Measurements from ENCODE around the gene BMPER.

BMPER gene

DNA sequence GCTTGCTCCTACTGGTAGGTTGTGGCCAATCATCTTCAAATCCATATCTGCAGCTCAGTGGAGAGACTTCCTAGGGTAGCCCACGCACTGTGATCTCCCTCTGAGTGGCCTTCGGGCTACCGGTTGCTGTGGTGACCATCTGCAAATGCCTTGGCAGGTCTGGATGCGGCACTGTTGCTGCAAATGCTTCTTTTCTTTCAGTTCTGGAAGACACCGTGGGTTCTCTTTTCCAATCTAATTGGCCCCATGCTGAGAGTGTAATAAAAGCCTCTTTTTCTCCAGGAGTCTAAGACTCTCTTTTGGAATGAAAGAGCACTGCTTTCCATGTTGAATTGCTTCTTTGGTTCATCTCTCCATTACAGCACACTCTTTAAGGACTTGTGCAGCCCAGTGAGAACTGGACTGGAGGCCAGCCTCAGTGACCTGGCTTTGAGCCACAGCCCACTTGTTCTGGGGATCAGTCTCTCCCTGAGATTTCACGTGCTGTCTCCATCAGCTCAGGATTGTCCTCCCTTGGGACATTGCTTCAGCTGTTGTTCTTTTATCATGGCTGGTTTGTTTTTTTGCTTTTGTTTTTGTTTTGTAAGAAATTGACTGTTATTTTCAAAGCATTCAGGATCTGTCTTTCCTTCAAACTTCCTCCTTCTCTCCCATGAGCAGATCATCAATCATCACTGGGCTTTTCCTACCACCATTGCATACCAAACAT, 286.6 kb downstream of the BMPER start:
- no peak for DNase-seq

DNA sequence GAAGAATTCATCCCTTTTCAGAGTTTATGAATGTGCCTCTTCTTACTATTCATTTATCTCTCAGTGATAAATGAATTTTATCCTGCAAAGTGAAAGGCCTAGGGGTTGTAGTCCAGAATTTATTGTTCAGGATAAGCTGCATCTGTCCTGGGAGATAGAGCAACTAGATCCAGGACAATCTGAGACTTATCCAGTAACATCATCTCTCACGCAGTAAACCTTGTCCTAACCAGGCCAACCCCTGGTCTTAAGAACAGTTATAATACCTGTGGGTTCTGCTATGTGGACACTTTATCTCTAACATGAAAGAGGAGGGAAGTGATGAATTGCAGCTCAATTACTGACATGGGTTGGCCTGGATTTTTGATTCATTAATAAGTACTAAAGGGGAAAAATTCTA, 287.6 kb downstream of the BMPER start:
- DNase-seq: no peak

DNA sequence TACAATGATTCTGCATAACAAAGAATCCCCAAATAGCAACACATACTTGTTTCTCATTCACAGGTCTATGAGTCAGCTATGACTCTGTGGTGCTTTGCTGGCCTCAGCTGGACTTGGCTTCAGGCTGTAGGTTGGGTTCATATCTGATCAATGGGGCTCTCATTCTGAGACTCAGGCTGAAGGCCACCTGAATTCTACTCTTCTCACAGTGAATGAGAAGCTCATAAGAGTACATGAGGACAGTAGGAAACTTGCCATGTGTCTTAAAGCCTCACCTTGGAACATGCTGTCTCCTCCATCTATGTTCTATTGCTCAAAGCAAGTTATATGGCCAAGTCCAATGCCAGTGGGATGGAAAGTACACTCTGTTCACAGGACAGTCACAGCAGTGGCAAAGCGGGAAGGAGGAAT, 292.9 kb downstream of the BMPER start:
- no peak for DNase-seq

Data from activated CD4-positive, alpha-beta T cell treated with anti-CD3 and anti-CD28 coated beads, Interleukin-2, Interleukin-6, amounts not matched to agents 100 ng/mL and 50 ng/mL, durations not matched to agents 16 hours and 8 hours (primary cell).